Measurements from ENCODE around the gene GPATCH11.
A peak's percentile ranks its signal among the peaks of the same experiment; 100 is the strongest.

GPATCH11 gene

GRCh38 chr2:37098416-37099118 lies 14.2 kb downstream of the GPATCH11 start:
- no peak overlapping the region for H3K23ac ChIP-seq (ENCODE audit: low read length)
- H3K36me3 ChIP-seq (ENCODE audit: control insufficient read depth, insufficient read depth, low read length) = no peaks in the 10 kb centered on the region
- no peak overlapping the region for H3K18ac ChIP-seq (ENCODE audit: low read length)
- no peaks in the 10 kb centered on the region for H3K79me2 ChIP-seq (ENCODE audit: control insufficient read depth, insufficient read depth, low read length)
- no peaks in the 10 kb centered on the region for H3K4me1 ChIP-seq (ENCODE audit: control insufficient read depth, low read depth, low read length)
- no CpG with 5 or more reads among the region's 4 CpGs for WGBS (ENCODE audit: extremely low coverage, insufficient coverage, low lambda C conversion rate)
- no peak overlapping the region for H2BK120ac ChIP-seq (ENCODE audit: low read depth, low read length)
- no peak overlapping the region for H3K4me3 ChIP-seq (ENCODE audit: low read length)
- H3K27ac ChIP-seq (ENCODE audit: low read depth, low read length) = no peak overlapping the region
- H2AK5ac ChIP-seq (ENCODE audit: low read length) = no peak overlapping the region
- no peaks in the 10 kb centered on the region for H3K27me3 ChIP-seq (ENCODE audit: insufficient read depth, low read length, poor library complexity)
- H4K5ac ChIP-seq (ENCODE audit: low read length) = no peak overlapping the region
- H3K4me2 ChIP-seq (ENCODE audit: low read length) = no peak overlapping the region
- H3K56ac ChIP-seq (ENCODE audit: low read length) = no peak overlapping the region
- no peak overlapping the region for H4K8ac ChIP-seq (ENCODE audit: low read depth, low read length)
- H2BK15ac ChIP-seq (replicated peaks; ENCODE audit: low read depth) = no peak overlapping the region
- no peak overlapping the region for H3K4ac ChIP-seq (ENCODE audit: low read depth, low read length)
- DNase-seq = no peak
- no peaks in the 10 kb centered on the region for H3K79me1 ChIP-seq (ENCODE audit: low read length)
- H2BK5ac ChIP-seq (ENCODE audit: low read length) = no peak overlapping the region
- H3K9ac ChIP-seq (ENCODE audit: low read length) = no peak overlapping the region

- Histone ChIP-seq H3K4me1 (ENCODE audit: control insufficient read depth, low read depth, low read length) (no peaks in the 10 kb centered on the region), H2BK120ac (ENCODE audit: low read depth, low read length) (no peak overlapping the region), H3K9ac (ENCODE audit: low read length) (no peak overlapping the region), H2BK5ac (ENCODE audit: low read length) (no peak overlapping the region), H3K79me1 (ENCODE audit: low read length) (no peaks in the 10 kb centered on the region), H3K4me2 (ENCODE audit: low read length) (no peak overlapping the region), H3K4ac (ENCODE audit: low read depth, low read length) (no peak overlapping the region), H2AK5ac (ENCODE audit: low read length) (no peak overlapping the region), H3K27me3 (ENCODE audit: insufficient read depth, low read length, poor library complexity) (no peaks in the 10 kb centered on the region), H4K5ac (ENCODE audit: low read length) (no peak overlapping the region), H3K36me3 (ENCODE audit: control insufficient read depth, insufficient read depth, low read length) (no peaks in the 10 kb centered on the region), H3K23ac (ENCODE audit: low read length) (no peak overlapping the region), H3K18ac (ENCODE audit: low read length) (no peak overlapping the region), H3K56ac (ENCODE audit: low read length) (no peak overlapping the region), H3K79me2 (ENCODE audit: control insufficient read depth, insufficient read depth, low read length) (no peaks in the 10 kb centered on the region), H3K4me3 (ENCODE audit: low read length) (no peak overlapping the region), H4K8ac (ENCODE audit: low read depth, low read length) (no peak overlapping the region), H3K27ac (ENCODE audit: low read depth, low read length) (no peak overlapping the region), H2BK15ac (replicated peaks; ENCODE audit: low read depth) (no peak overlapping the region)
- DNase-seq = no peak
- WGBS (ENCODE audit: extremely low coverage, insufficient coverage, low lambda C conversion rate) = no CpG with 5 or more reads among the region's 1 CpG
Observed at GRCh38 chr2:37100054-37100453, 15.7 kb downstream of the GPATCH11 start.

- no peak overlapping the region for H3K27ac ChIP-seq (ENCODE audit: low read depth, low read length)
- no peak for DNase-seq
- no peak overlapping the region for H3K4ac ChIP-seq (ENCODE audit: low read depth, low read length)
- no peak overlapping the region for H3K18ac ChIP-seq (ENCODE audit: low read length)
- no peak overlapping the region for H3K23ac ChIP-seq (ENCODE audit: low read length)
- no peaks in the 10 kb centered on the region for H3K79me1 ChIP-seq (ENCODE audit: low read length)
- no peak overlapping the region for H3K9ac ChIP-seq (ENCODE audit: low read length)
- H3K79me2 ChIP-seq (ENCODE audit: control insufficient read depth, insufficient read depth, low read length) = no peaks in the 10 kb centered on the region
- no peak overlapping the region for H2BK5ac ChIP-seq (ENCODE audit: low read length)
- no CpG with 5 or more reads among the region's 3 CpGs for WGBS (ENCODE audit: extremely low coverage, insufficient coverage, low lambda C conversion rate)
- no peak overlapping the region for H3K56ac ChIP-seq (ENCODE audit: low read length)
- H3K36me3 ChIP-seq (ENCODE audit: control insufficient read depth, insufficient read depth, low read length) = no peaks in the 10 kb centered on the region
- no peaks in the 10 kb centered on the region for H3K4me1 ChIP-seq (ENCODE audit: control insufficient read depth, low read depth, low read length)
- no peak overlapping the region for H3K4me2 ChIP-seq (ENCODE audit: low read length)
- H2BK15ac ChIP-seq (replicated peaks; ENCODE audit: low read depth) = no peak overlapping the region
- H3K27me3 ChIP-seq (ENCODE audit: insufficient read depth, low read length, poor library complexity) = no peaks in the 10 kb centered on the region
- H2AK5ac ChIP-seq (ENCODE audit: low read length) = no peak overlapping the region
- H2BK120ac ChIP-seq (ENCODE audit: low read depth, low read length) = no peak overlapping the region
- H3K4me3 ChIP-seq (ENCODE audit: low read length) = no peak overlapping the region
- no peak overlapping the region for H4K8ac ChIP-seq (ENCODE audit: low read depth, low read length)
- no peak overlapping the region for H4K5ac ChIP-seq (ENCODE audit: low read length)
Observed at GRCh38 chr2:37102588-37102987, 18.3 kb downstream of the GPATCH11 start.

GRCh38 chr2:37104178-37104577 lies 19.9 kb downstream of the GPATCH11 start:
- Histone ChIP-seq H2BK5ac (ENCODE audit: low read length) (no peak overlapping the region), H3K79me2 (ENCODE audit: control insufficient read depth, insufficient read depth, low read length) (no peaks in the 10 kb centered on the region), H3K4me2 (ENCODE audit: low read length) (no peak overlapping the region), H3K4ac (ENCODE audit: low read depth, low read length) (no peak overlapping the region), H3K79me1 (ENCODE audit: low read length) (no peaks in the 10 kb centered on the region), H3K27ac (ENCODE audit: low read depth, low read length) (no peak overlapping the region), H3K18ac (ENCODE audit: low read length) (no peak overlapping the region), H2BK15ac (replicated peaks; ENCODE audit: low read depth) (no peak overlapping the region), H3K9ac (ENCODE audit: low read length) (no peak overlapping the region), H2AK5ac (ENCODE audit: low read length) (no peak overlapping the region), H3K4me1 (ENCODE audit: control insufficient read depth, low read depth, low read length) (no peaks in the 10 kb centered on the region), H3K23ac (ENCODE audit: low read length) (peak overlapping the region; percentile 9), H3K27me3 (ENCODE audit: insufficient read depth, low read length, poor library complexity) (no peaks in the 10 kb centered on the region), H3K56ac (ENCODE audit: low read length) (no peak overlapping the region), H3K4me3 (ENCODE audit: low read length) (no peak overlapping the region), H4K5ac (ENCODE audit: low read length) (no peak overlapping the region), H3K36me3 (ENCODE audit: control insufficient read depth, insufficient read depth, low read length) (no peaks in the 10 kb centered on the region), H4K8ac (ENCODE audit: low read depth, low read length) (no peak overlapping the region), H2BK120ac (ENCODE audit: low read depth, low read length) (no peak overlapping the region)
- WGBS (ENCODE audit: extremely low coverage, insufficient coverage, low lambda C conversion rate) = no CpG with 5 or more reads among the region's 2 CpGs
- no peak for DNase-seq

- Histone ChIP-seq H3K9ac (ENCODE audit: low read length) (no peak overlapping the region), H3K36me3 (ENCODE audit: control insufficient read depth, insufficient read depth, low read length) (no peaks in the 10 kb centered on the region), H3K4me1 (ENCODE audit: control insufficient read depth, low read depth, low read length) (no peaks in the 10 kb centered on the region), H3K4me3 (ENCODE audit: low read length) (no peak overlapping the region), H3K79me2 (ENCODE audit: control insufficient read depth, insufficient read depth, low read length) (no peaks in the 10 kb centered on the region), H2BK120ac (ENCODE audit: low read depth, low read length) (no peak overlapping the region), H3K79me1 (ENCODE audit: low read length) (no peaks in the 10 kb centered on the region), H3K4ac (ENCODE audit: low read depth, low read length) (no peak overlapping the region), H3K27ac (ENCODE audit: low read depth, low read length) (no peak overlapping the region), H4K5ac (ENCODE audit: low read length) (no peak overlapping the region), H2BK5ac (ENCODE audit: low read length) (no peak overlapping the region), H2BK15ac (replicated peaks; ENCODE audit: low read depth) (no peak overlapping the region), H2AK5ac (ENCODE audit: low read length) (no peak overlapping the region), H3K4me2 (ENCODE audit: low read length) (no peak overlapping the region), H3K18ac (ENCODE audit: low read length) (no peak overlapping the region), H3K23ac (ENCODE audit: low read length) (no peak overlapping the region), H4K8ac (ENCODE audit: low read depth, low read length) (no peak overlapping the region), H3K27me3 (ENCODE audit: insufficient read depth, low read length, poor library complexity) (no peaks in the 10 kb centered on the region), H3K56ac (ENCODE audit: low read length) (no peak overlapping the region)
- WGBS (ENCODE audit: extremely low coverage, insufficient coverage, low lambda C conversion rate) = no CpG with 5 or more reads among the region's 5 CpGs
- DNase-seq = no peak
Observed at GRCh38 chr2:37105150-37105549, 20.8 kb downstream of the GPATCH11 start.

- H3K4me2 ChIP-seq (ENCODE audit: low read length) = no peak overlapping the region
- H3K79me1 ChIP-seq (ENCODE audit: low read length) = no peaks in the 10 kb centered on the region
- no peak overlapping the region for H3K18ac ChIP-seq (ENCODE audit: low read length)
- H3K56ac ChIP-seq (ENCODE audit: low read length) = no peak overlapping the region
- no peak overlapping the region for H3K9ac ChIP-seq (ENCODE audit: low read length)
- no peaks in the 10 kb centered on the region for H3K36me3 ChIP-seq (ENCODE audit: control insufficient read depth, insufficient read depth, low read length)
- no peaks in the 10 kb centered on the region for H3K27me3 ChIP-seq (ENCODE audit: insufficient read depth, low read length, poor library complexity)
- no peaks in the 10 kb centered on the region for H3K4me1 ChIP-seq (ENCODE audit: control insufficient read depth, low read depth, low read length)
- no peaks in the 10 kb centered on the region for H3K79me2 ChIP-seq (ENCODE audit: control insufficient read depth, insufficient read depth, low read length)
- no peak overlapping the region for H4K5ac ChIP-seq (ENCODE audit: low read length)
- no peak for DNase-seq
- no peak overlapping the region for H4K8ac ChIP-seq (ENCODE audit: low read depth, low read length)
- no peak overlapping the region for H3K23ac ChIP-seq (ENCODE audit: low read length)
- H2BK120ac ChIP-seq (ENCODE audit: low read depth, low read length) = no peak overlapping the region
- H3K4ac ChIP-seq (ENCODE audit: low read depth, low read length) = no peak overlapping the region
- WGBS (ENCODE audit: extremely low coverage, insufficient coverage, low lambda C conversion rate) = no CpG with 5 or more reads among the region's 4 CpGs
- H2BK15ac ChIP-seq (replicated peaks; ENCODE audit: low read depth) = no peak overlapping the region
- H3K27ac ChIP-seq (ENCODE audit: low read depth, low read length) = no peak overlapping the region
- H2BK5ac ChIP-seq (ENCODE audit: low read length) = no peak overlapping the region
- no peak overlapping the region for H3K4me3 ChIP-seq (ENCODE audit: low read length)
- H2AK5ac ChIP-seq (ENCODE audit: low read length) = no peak overlapping the region
Observed at GRCh38 chr2:37109523-37109922, 25.2 kb downstream of the GPATCH11 start.

Measured in mesendoderm (in vitro differentiated cells).